ENCODE measurements around the gene EXOC6. TPM values are rescaled to one million over a fixed set of nuclear protein-coding genes. Genes with fewer than 3 reads are reported as not detected.
A peak's percentile ranks its signal among the peaks of the same experiment; 100 is the strongest.

EXOC6 gene
- polyA plus RNA-seq, 1 donor: 20.3 TPM

GRCh38 chr10:92814790-92815189 lies 33.5 kb upstream of the EXOC6 start:
- Histone ChIP-seq H3K9me3 (ENCODE audit: control insufficient read depth, low read depth, low read length) (no peaks in the 10 kb centered on the region), H3K4me1 (ENCODE audit: control insufficient read depth, insufficient read depth, low read length) (peaks cover 6% of the 10 kb centered on the region), H3K4me3 (ENCODE audit: low read length) (no peak overlapping the region), H3K27ac (ENCODE audit: low read length) (no peak overlapping the region), H3K36me3 (ENCODE audit: control insufficient read depth, insufficient read depth, low read length) (no peaks in the 10 kb centered on the region), H3K27me3 (ENCODE audit: control insufficient read depth, insufficient read depth, low read length) (no peaks in the 10 kb centered on the region)
- WGBS (ENCODE audit: insufficient coverage, low lambda C conversion rate): no CpG with 5 or more reads among the region's 2 CpGs
- no peak for DNase-seq

GRCh38 chr10:92816091-92816531 lies 32.2 kb upstream of the EXOC6 start:
- Histone ChIP-seq H3K4me1 (ENCODE audit: control insufficient read depth, insufficient read depth, low read length) (no peaks in the 10 kb centered on the region), H3K36me3 (ENCODE audit: control insufficient read depth, insufficient read depth, low read length) (no peaks in the 10 kb centered on the region), H3K9me3 (ENCODE audit: control insufficient read depth, low read depth, low read length) (no peaks in the 10 kb centered on the region), H3K27me3 (ENCODE audit: control insufficient read depth, insufficient read depth, low read length) (no peaks in the 10 kb centered on the region), H3K27ac (ENCODE audit: low read length) (no peak overlapping the region), H3K4me3 (ENCODE audit: low read length) (no peak overlapping the region)
- no peak for DNase-seq
- WGBS (ENCODE audit: insufficient coverage, low lambda C conversion rate): no CpG with 5 or more reads among the region's 1 CpG

GRCh38 chr10:92822060-92822634 lies 26.2 kb upstream of the EXOC6 start:
- no peaks in the 10 kb centered on the region for H3K36me3 ChIP-seq (ENCODE audit: control insufficient read depth, insufficient read depth, low read length)
- H3K27me3 ChIP-seq (ENCODE audit: control insufficient read depth, insufficient read depth, low read length): no peaks in the 10 kb centered on the region
- H3K4me3 ChIP-seq (ENCODE audit: low read length): no peak overlapping the region
- H3K4me1 ChIP-seq (ENCODE audit: control insufficient read depth, insufficient read depth, low read length): no peaks in the 10 kb centered on the region
- whole genome bisulfite sequencing (ENCODE audit: insufficient coverage, low lambda C conversion rate): 28% methylated on average over 2 of the region's 6 CpGs
- H3K9me3 ChIP-seq (ENCODE audit: control insufficient read depth, low read depth, low read length): no peaks in the 10 kb centered on the region
- H3K27ac ChIP-seq (ENCODE audit: low read length): peak overlapping the region; percentile 3
- DNase-seq: peak in 1 of 2 donors; percentile 55

- Histone ChIP-seq H3K36me3 (ENCODE audit: control insufficient read depth, insufficient read depth, low read length) (no peaks in the 10 kb centered on the region), H3K4me3 (ENCODE audit: low read length) (no peak overlapping the region), H3K27ac (ENCODE audit: low read length) (no peak overlapping the region), H3K27me3 (ENCODE audit: control insufficient read depth, insufficient read depth, low read length) (no peaks in the 10 kb centered on the region), H3K4me1 (ENCODE audit: control insufficient read depth, insufficient read depth, low read length) (no peaks in the 10 kb centered on the region), H3K9me3 (ENCODE audit: control insufficient read depth, low read depth, low read length) (no peaks in the 10 kb centered on the region)
- WGBS (ENCODE audit: insufficient coverage, low lambda C conversion rate): 80% methylated on average over 1 of the region's 9 CpGs
- no peak for DNase-seq
These were observed 25.4 kb upstream of the EXOC6 start for GRCh38 chr10:92822964-92823363.

- Histone ChIP-seq H3K36me3 (ENCODE audit: control insufficient read depth, insufficient read depth, low read length) (no peaks in the 10 kb centered on the region), H3K4me3 (ENCODE audit: low read length) (no peak overlapping the region), H3K9me3 (ENCODE audit: control insufficient read depth, low read depth, low read length) (no peaks in the 10 kb centered on the region), H3K4me1 (ENCODE audit: control insufficient read depth, insufficient read depth, low read length) (no peaks in the 10 kb centered on the region), H3K27me3 (ENCODE audit: control insufficient read depth, insufficient read depth, low read length) (no peaks in the 10 kb centered on the region), H3K27ac (ENCODE audit: low read length) (no peak overlapping the region)
- WGBS (ENCODE audit: insufficient coverage, low lambda C conversion rate): 89% methylated on average over 5 of the region's 5 CpGs
- DNase-seq: no peak
These were observed 22.3 kb upstream of the EXOC6 start for GRCh38 chr10:92826061-92826460.

GRCh38 chr10:92826504-92826903 lies 21.8 kb upstream of the EXOC6 start:
- Histone ChIP-seq H3K27ac (ENCODE audit: low read length) (no peak overlapping the region), H3K36me3 (ENCODE audit: control insufficient read depth, insufficient read depth, low read length) (no peaks in the 10 kb centered on the region), H3K27me3 (ENCODE audit: control insufficient read depth, insufficient read depth, low read length) (no peaks in the 10 kb centered on the region), H3K9me3 (ENCODE audit: control insufficient read depth, low read depth, low read length) (no peaks in the 10 kb centered on the region), H3K4me1 (ENCODE audit: control insufficient read depth, insufficient read depth, low read length) (no peaks in the 10 kb centered on the region), H3K4me3 (ENCODE audit: low read length) (no peak overlapping the region)
- no peak for DNase-seq

- H3K27ac ChIP-seq (ENCODE audit: low read length): no peak overlapping the region
- DNase-seq: no peak
- H3K4me1 ChIP-seq (ENCODE audit: control insufficient read depth, insufficient read depth, low read length): no peaks in the 10 kb centered on the region
- no peaks in the 10 kb centered on the region for H3K9me3 ChIP-seq (ENCODE audit: control insufficient read depth, low read depth, low read length)
- H3K27me3 ChIP-seq (ENCODE audit: control insufficient read depth, insufficient read depth, low read length): no peaks in the 10 kb centered on the region
- no peaks in the 10 kb centered on the region for H3K36me3 ChIP-seq (ENCODE audit: control insufficient read depth, insufficient read depth, low read length)
- WGBS (ENCODE audit: insufficient coverage, low lambda C conversion rate): 88% methylated on average over 3 of the region's 10 CpGs
- H3K4me3 ChIP-seq (ENCODE audit: low read length): no peak overlapping the region
These were observed 19.1 kb upstream of the EXOC6 start for GRCh38 chr10:92829042-92829785.

DNA sequence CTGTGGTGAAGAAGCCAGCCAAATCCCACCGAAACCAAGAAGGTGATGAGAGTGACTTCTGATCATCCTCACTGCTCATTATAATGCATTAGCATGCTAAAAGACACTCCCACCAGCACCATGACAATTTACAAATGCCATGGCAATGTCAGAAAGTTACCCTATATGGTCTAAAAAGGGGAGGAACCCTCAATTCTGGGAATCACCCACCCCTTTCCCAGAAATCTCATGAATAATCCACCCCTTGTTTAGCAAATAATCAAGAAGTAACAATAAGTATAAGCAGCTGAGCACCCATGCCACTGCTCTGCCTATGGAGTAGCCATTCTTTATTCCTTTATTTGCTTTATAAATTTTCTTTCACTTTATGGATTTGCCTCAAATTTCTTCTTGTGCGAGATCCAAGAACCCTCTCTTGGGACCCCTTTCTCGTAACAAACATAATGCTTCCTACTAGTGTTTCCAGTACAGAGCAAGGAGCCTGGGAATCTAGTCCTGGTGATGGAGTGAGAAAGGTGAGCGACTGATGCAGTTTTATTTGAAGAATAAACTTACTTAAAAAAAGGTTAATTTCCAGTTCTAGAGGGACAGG lies 18.4 kb upstream of the EXOC6 start:
- Histone ChIP-seq H3K36me3 (ENCODE audit: control insufficient read depth, insufficient read depth, low read length) (no peaks in the 10 kb centered on the region), H3K27ac (ENCODE audit: low read length) (no peak overlapping the region)
- WGBS (ENCODE audit: insufficient coverage, low lambda C conversion rate): 100% methylated on average over 1 of the region's 4 CpGs

GRCh38 chr10:92830478-92831389 lies 17.6 kb upstream of the EXOC6 start:
- Histone ChIP-seq H3K27ac (ENCODE audit: low read length) (no peak overlapping the region), H3K27me3 (ENCODE audit: control insufficient read depth, insufficient read depth, low read length) (no peaks in the 10 kb centered on the region), H3K4me3 (ENCODE audit: low read length) (no peak overlapping the region), H3K4me1 (ENCODE audit: control insufficient read depth, insufficient read depth, low read length) (no peaks in the 10 kb centered on the region), H3K36me3 (ENCODE audit: control insufficient read depth, insufficient read depth, low read length) (no peaks in the 10 kb centered on the region), H3K9me3 (ENCODE audit: control insufficient read depth, low read depth, low read length) (no peaks in the 10 kb centered on the region)
- 90% methylated on average over 2 of the region's 12 CpGs for WGBS (ENCODE audit: insufficient coverage, low lambda C conversion rate)
- no peak for DNase-seq

More for the DNA sequence above, 18.4 kb upstream of the EXOC6 start:
- Histone ChIP-seq H3K27me3 (ENCODE audit: control insufficient read depth, insufficient read depth, low read length) (no peaks in the 10 kb centered on the region), H3K9me3 (ENCODE audit: control insufficient read depth, low read depth, low read length) (no peaks in the 10 kb centered on the region), H3K4me3 (ENCODE audit: low read length) (no peak overlapping the region), H3K4me1 (ENCODE audit: control insufficient read depth, insufficient read depth, low read length) (no peaks in the 10 kb centered on the region)
- no peak for DNase-seq

- no peak overlapping the region for H3K27ac ChIP-seq (ENCODE audit: low read length)
- H3K36me3 ChIP-seq (ENCODE audit: control insufficient read depth, insufficient read depth, low read length): no peaks in the 10 kb centered on the region
- WGBS (ENCODE audit: insufficient coverage, low lambda C conversion rate): no CpG with 5 or more reads among the region's 10 CpGs
- no peaks in the 10 kb centered on the region for H3K4me1 ChIP-seq (ENCODE audit: control insufficient read depth, insufficient read depth, low read length)
- DNase-seq: no peak
- H3K27me3 ChIP-seq (ENCODE audit: control insufficient read depth, insufficient read depth, low read length): no peaks in the 10 kb centered on the region
- H3K9me3 ChIP-seq (ENCODE audit: control insufficient read depth, low read depth, low read length): no peaks in the 10 kb centered on the region
- no peak overlapping the region for H3K4me3 ChIP-seq (ENCODE audit: low read length)
These were observed 16.2 kb upstream of the EXOC6 start for GRCh38 chr10:92832121-92832520.
